ENCODE data around the gene KCTD13.
"Not testable (repeated sequence)": the region's sequence is repeated elsewhere in the genome, so short reads cannot be mapped to it uniquely, and the experiment has no call there.

KCTD13 gene

GRCh38 chr16:29943846-29944799 is 18.1 kb upstream of the KCTD13 start:
- no peak for DNase-seq

- DNase-seq: no peak
Measured at GRCh38 chr16:29940656-29941055, 14.6 kb upstream of the KCTD13 start.

GRCh38 chr16:29931750-29932149 is 5.7 kb upstream of the KCTD13 start:
- not testable (repeated sequence) for DNase-seq

- DNase-seq: no peak
Measured at GRCh38 chr16:29927070-29927905, 1.3 kb upstream of the KCTD13 start.

- DNase-seq: no peak
Measured at GRCh38 chr16:29926711-29927052, 656 bp upstream of the KCTD13 start.

GRCh38 chr16:29925105-29925756 is 795 bp downstream of the KCTD13 start:
- no peak for DNase-seq

- DNase-seq: no peak
Measured at GRCh38 chr16:29922986-29923501, 3.0 kb downstream of the KCTD13 start.

GRCh38 chr16:29922326-29922725 is 3.7 kb downstream of the KCTD13 start:
- no peak for DNase-seq

GRCh38 chr16:29921034-29921385 is 5.0 kb downstream of the KCTD13 start:
- DNase-seq: no peak

- no peak for DNase-seq
Measured at GRCh38 chr16:29920288-29921033, 5.6 kb downstream of the KCTD13 start.

GRCh38 chr16:29916979-29917378 is 9.0 kb downstream of the KCTD13 start:
- DNase-seq: no peak

- DNase-seq: no peak
Measured at GRCh38 chr16:29915590-29916247, 10.3 kb downstream of the KCTD13 start.

- no peak for DNase-seq
Measured at GRCh38 chr16:29913514-29913913, 12.5 kb downstream of the KCTD13 start.

- no peak for DNase-seq
Measured at GRCh38 chr16:29912087-29912486, 13.9 kb downstream of the KCTD13 start.

GRCh38 chr16:29911676-29912010 is 14.4 kb downstream of the KCTD13 start:
- DNase-seq: no peak

- no peak for DNase-seq
Measured at GRCh38 chr16:29910819-29911675, 15.0 kb downstream of the KCTD13 start.

GRCh38 chr16:29909851-29910250 is 16.2 kb downstream of the KCTD13 start:
- DNase-seq: not testable (repeated sequence)

- DNase-seq: no peak
Measured at GRCh38 chr16:29909391-29909790, 16.6 kb downstream of the KCTD13 start.

GRCh38 chr16:29908719-29909220 is 17.3 kb downstream of the KCTD13 start:
- no peak for DNase-seq

- DNase-seq: no peak
Measured at GRCh38 chr16:29907973-29908372, 18.1 kb downstream of the KCTD13 start.

All from activated CD4-positive, CD25-positive, alpha-beta regulatory T cell (primary cell).